Adrenal gland (tissue), 12 donors: ENCODE measurements around the gene HOXB7. TPM values are rescaled to one million over a fixed set of nuclear protein-coding genes. Genes with fewer than 3 reads are reported as not detected.

ENCODE experiments used
- DNase-seq, 7 donors: peaks; one replicate each; pipeline ENCODE4 v3.0.0-alpha.2; 2019 to 2020
- H3K27ac ChIP-seq, 5 donors: fragments of 200-600 bp; sonication (generic) in 4 of 5; 1 replicate in 3 of 5; 2 replicates in 2 of 5; pipeline versions ENCODE4 v1.5.1 to v1.8.0; 2016 to 2020; ENCODE audit warnings: mild to moderate bottlenecking in 1 of 5
- H3K27me3 ChIP-seq: fragments of 200-600 bp; 2 replicates; pipeline ENCODE4 v1.8.0; 2021
- H3K36me3 ChIP-seq, 2 donors: fragments of 200-600 bp; replicated peaks in 1 of 2; 1 replicate in 1 of 2; 2 replicates in 1 of 2; pipeline versions ENCODE4 v1.5.1 to v1.8.0; 2018 to 2022
- H3K4me1 ChIP-seq, 2 donors: fragments of 200-600 bp; replicated peaks in 1 of 2; 1 replicate in 1 of 2; 2 replicates in 1 of 2; pipeline versions ENCODE4 v1.5.1 to v1.8.0; 2018 to 2021
- H3K4me3 ChIP-seq, 4 donors: fragments of 200-600 bp; sonication (generic) in 3 of 4; one replicate each; pipeline ENCODE4 v1.5.1; 2016 to 2018
- H3K9me3 ChIP-seq, 3 donors: fragments of 200-600 bp; sonication (generic) in 1 of 3; replicated peaks in 1 of 3; 1 replicate in 2 of 3; 2 replicates in 1 of 3; pipeline versions ENCODE4 v1.5.1 to v1.8.0; 2016 to 2021
- CTCF ChIP-seq, 6 experiments: fragments of 450-650 bp in 4 of 6; fragments of 200-600 bp in 2 of 6; sonication (generic) in 1 of 6; IDR thresholded peaks; 1 replicate in 5 of 6; 2 replicates in 1 of 6; pipeline versions ENCODE4 v1.5.1 to v1.8.0; 2016 to 2021; ENCODE audit warnings: antibody characterized with exemption in 6 of 6, mild to moderate bottlenecking in 2 of 6, moderate library complexity in 1 of 6
- POLR2A ChIP-seq, 2 donors: fragments of 450-650 bp; IDR thresholded peaks; one replicate each; pipeline ENCODE4 v1.6.1; 2017; ENCODE audit warnings: antibody characterized with exemption in 2 of 2, mild to moderate bottlenecking in 2 of 2, moderate library complexity in 1 of 2
- WGBS, 4 donors: extraction: QIAGEN DNeasy Blood & Tissue Kit in 2 of 4; methylation state at CpG; one replicate each; pipeline versions ENCODE4 v1.1.5 to v1.1.7; 2013 to 2017; 5-methylcytosine and 5-hydroxymethylcytosine counted together
- intact Hi-C, 2 donors: fragments of 100-400 bp; cut with DNase I; formaldehyde crosslinking; loops; one replicate each; pipeline versions ENCODE4 v1.14.1 to v1.15.0; 2022 to 2023
- polyA plus RNA-seq, 3 donors: library from polyadenylated mRNA; stranded (reverse); fragments of 200-250 nt in 2 of 3; fragments of 350-450 nt in 1 of 3; fragmentation: Illumina TruSeq in 1 of 3; extraction: RNeasy Lipid Tissue Mini Kit (QIAGEN cat#74804) in 1 of 3; gene quantifications; one replicate each; pipeline ENCODE4 v1.2.3, GENCODE V29; 2013 to 2014
- total RNA-seq, 9 donors: library from RNA; depleted of rRNA in 4 of 9; stranded (reverse); fragments of >200 nt in 4 of 9; fragments of 120-200 nt in 1 of 9; fragmentation: NEBNext Ultra II Directional in 1 of 9; extraction: Animal tissue kit (Norgen Biotek cat#: 25700) in 1 of 9; gene quantifications; one replicate each; pipeline versions ENCODE4 v1.1.0 to v1.2.4, GENCODE V29; 2013 to 2023
- donor health status: healthy with polysubstance abuse.
- donor health status: Bipolar disorder and iron deficiency.
- donor health status: DM: yes; HTN: yes; CAD: no.
- donor health status: DM: no; HTN: no; CAD: no.
- donor health status: DM: no; HTN: no; CAD: no.
- donor health status: DM: yes; HTN: yes; CAD: no.

Gene HOXB7
- total and polyA plus RNA-seq, 12 donors, result 6.2 to 27.0 (median 13.5) TPM

- intact Hi-C loops, result no loop called here
- Histone ChIP-seq H3K9me3 (no peaks in the 10 kb centered on the region), H3K4me3 (peak overlapping the region in 1 of 4 donors; percentile 70), H3K27ac (no peak overlapping the region), H3K27me3 (no peaks in the 10 kb centered on the region), H3K4me1 (peaks cover 0 to 30% of the 10 kb centered on the region in 2 donors), H3K36me3 (no peaks in the 10 kb centered on the region)
- WGBS, 4 donors, result 41 to 47% (median 42%) methylated on average over 30 to 35 of the region's 35 CpGs
- TF ChIP-seq POLR2A (IDR thresholded peaks at IDR 0.05) (no peak), CTCF (IDR thresholded peaks at IDR 0.05) (no peak)
- DNase-seq, result no peak
Measured at GRCh38 chr17:48601539-48602425, 9.0 kb downstream of the HOXB7 start.

DNA sequence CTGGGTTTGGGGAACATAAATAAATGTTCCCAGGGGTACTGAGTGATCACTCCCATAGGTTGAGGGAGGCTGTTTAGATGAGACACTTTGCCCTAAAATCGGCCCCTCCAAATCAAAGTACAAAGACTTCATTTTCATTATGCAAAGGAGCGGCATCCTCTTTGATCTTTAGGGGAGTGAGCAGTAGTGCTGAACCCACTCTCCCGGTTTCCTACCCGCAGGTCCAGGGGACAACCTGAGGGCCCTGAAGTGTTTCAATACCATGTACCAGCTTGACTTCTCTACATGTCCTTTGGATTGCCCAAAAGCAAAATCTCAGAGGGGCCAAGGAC lies 9.6 kb downstream of the HOXB7 start:
- peaks cover 0 to 1% of the 10 kb centered on the region in 2 donors for H3K36me3 ChIP-seq
- peaks cover 0 to 30% of the 10 kb centered on the region in 2 donors for H3K4me1 ChIP-seq
- H3K27ac ChIP-seq, result no peak overlapping the region
- H3K27me3 ChIP-seq, result no peaks in the 10 kb centered on the region
- no peak for DNase-seq
- TF ChIP-seq CTCF (IDR thresholded peaks at IDR 0.05) (no peak), POLR2A (IDR thresholded peaks at IDR 0.05) (no peak)
- 66 to 89% (median 81%) methylated on average over 3 to 4 of the region's 4 CpGs for WGBS, 4 donors
- no peak overlapping the region for H3K4me3 ChIP-seq
- no peaks in the 10 kb centered on the region for H3K9me3 ChIP-seq
- intact Hi-C loops, result no loop called here

GRCh38 chr17:48600244-48601098 lies 10.3 kb downstream of the HOXB7 start:
- H3K9me3 ChIP-seq, result no peaks in the 10 kb centered on the region
- no peak overlapping the region for H3K27ac ChIP-seq
- TF ChIP-seq CTCF (IDR thresholded peaks at IDR 0.05) (no peak), POLR2A (IDR thresholded peaks at IDR 0.05) (no peak)
- no peak for DNase-seq
- H3K4me1 ChIP-seq, result peaks cover 0 to 30% of the 10 kb centered on the region in 2 donors
- H3K27me3 ChIP-seq, result no peaks in the 10 kb centered on the region
- WGBS, 4 donors, result 84 to 90% (median 87%) methylated on average over 17 of the region's 17 CpGs
- H3K36me3 ChIP-seq, result peaks cover 0 to 8% of the 10 kb centered on the region in 2 donors
- no peak overlapping the region for H3K4me3 ChIP-seq
- intact Hi-C loops, result no loop called here

DNA sequence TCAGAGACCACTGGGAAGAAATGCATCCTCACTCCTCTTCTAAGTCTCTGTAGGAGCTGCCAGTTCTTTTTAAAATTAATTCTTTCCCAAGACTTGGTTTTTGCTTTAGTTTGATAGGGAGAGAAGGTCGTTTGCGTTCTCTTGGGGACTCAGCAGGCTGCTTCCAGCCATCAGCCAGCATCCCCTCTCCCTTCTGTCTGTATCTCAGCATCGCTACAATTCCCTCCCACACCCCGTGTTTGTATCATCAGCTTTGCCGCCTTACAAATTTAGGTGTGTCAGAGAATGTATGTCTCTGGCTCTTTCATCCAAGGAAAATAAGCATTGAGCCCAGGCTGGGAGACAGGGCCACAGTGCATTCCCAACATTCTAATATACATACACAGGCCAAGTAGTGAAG lies 11.5 kb downstream of the HOXB7 start:
- H3K9me3 ChIP-seq, result no peaks in the 10 kb centered on the region
- no peak for DNase-seq
- H3K4me3 ChIP-seq, result no peak overlapping the region
- intact Hi-C loops, result loop anchor here (5.0 to 10.0 kb wide), 2 partner anchors 255 to 262 kb away; no protein-coding TSS in a partner anchor
- peaks cover 0 to 13% of the 10 kb centered on the region in 2 donors for H3K36me3 ChIP-seq
- H3K4me1 ChIP-seq, result peaks cover 0 to 33% of the 10 kb centered on the region in 2 donors
- 78 to 94% (median 89%) methylated on average over 5 of the region's 5 CpGs for WGBS, 4 donors
- no peak overlapping the region for H3K27ac ChIP-seq
- no peaks in the 10 kb centered on the region for H3K27me3 ChIP-seq
- no peak for TF ChIP-seq CTCF (IDR thresholded peaks at IDR 0.05)
- no peak for TF ChIP-seq POLR2A (IDR thresholded peaks at IDR 0.05)
